A549 (cell line): Measurements from ENCODE around the gene PDE4D.

Experiments
- CHD2 ChIP-seq: fragments of 150-350 bp; IDR thresholded peaks from 2 replicates; pipeline ENCODE4 v1.6.1; 2014; ENCODE audit warnings: low read length; ENCODE audit not compliant: partially characterized antibody
- CTCF ChIP-seq: fragments of >200 bp; sonication (Bioruptor Twin); formaldehyde crosslinking; IDR thresholded peaks from 3 replicates; pipeline ENCODE4 v1.5.1; 2016
- HMGXB4 ChIP-seq: fragments of 250-450 bp; sonication (Bioruptor Pico); IDR thresholded peaks from 2 replicates; pipeline ENCODE4 v1.5.0; 2021; ENCODE audit warnings: mild to moderate bottlenecking, moderate library complexity, borderline replicate concordance
- PBX3 ChIP-seq: IDR thresholded peaks from 2 replicates; pipeline ENCODE4 v1.6.1; 2012
- POLR2AphosphoS2 ChIP-seq: conservative IDR thresholded peaks from 2 replicates; pipeline ENCODE4 v1.6.1; 2012; ENCODE audit warnings: low read length, improper control_type of control experiment, inconsistent platforms
- REST ChIP-seq: fragments of 200-600 bp; sonication (generic); IDR thresholded peaks from 2 replicates; pipeline ENCODE4 v1.6.1; 2016; ENCODE audit warnings: antibody characterized with exemption, mild to moderate bottlenecking, moderate library complexity
- SREBF2 ChIP-seq: fragments of 450-650 bp; IDR thresholded peaks from 2 replicates; pipeline ENCODE4 v1.6.1; 2014; ENCODE audit warnings: mild to moderate bottlenecking, moderate library complexity

- TF ChIP-seq CTCF: no peak
- TF ChIP-seq HMGXB4 (CRISPR knock-in tag): no peak
- no peak for TF ChIP-seq POLR2AphosphoS2
- no peak for TF ChIP-seq REST
- TF ChIP-seq SREBF2: no peak
- no peak for TF ChIP-seq CHD2
- no peak for TF ChIP-seq PBX3
These were observed 844.4 kb downstream of the PDE4D start for GRCh38 chr5:59049095-59049494.
